K562 (cell line): ENCODE data around the gene CENPX. TPM values are rescaled to one million over a fixed set of nuclear protein-coding genes. Genes with fewer than 3 reads are reported as not detected.
A peak's percentile ranks its signal among the peaks of the same experiment; 100 is the strongest.

Experiments
- BRD9 ChIP-seq: fragments of 450-650 bp; IDR thresholded peaks from 2 replicates; pipeline ENCODE4 v1.6.1; 2018; ENCODE audit warnings: low read depth; ENCODE audit not compliant: partially characterized antibody
- CBFA2T2 ChIP-seq: fragments of 450-650 bp; conservative IDR thresholded peaks from 2 replicates; pipeline ENCODE4 v1.6.1; 2017; ENCODE audit warnings: mild to moderate bottlenecking
- ELF1 ChIP-seq: fragments of 200-800 bp; sonication (Bioruptor generic); IDR thresholded peaks from 2 replicates; pipeline ENCODE4 v1.6.1; 2016; ENCODE audit warnings: missing genetic modification characterization, missing compliant biosample characterization
- EWSR1 ChIP-seq: fragments of 450-650 bp; IDR thresholded peaks from 2 replicates; pipeline ENCODE4 v1.6.1; 2018; ENCODE audit warnings: borderline replicate concordance, mild to moderate bottlenecking, low read depth, moderate library complexity; ENCODE audit not compliant: partially characterized antibody
- FOXK1 ChIP-seq: sonication (generic); formaldehyde crosslinking; IDR thresholded peaks from 2 replicates; pipeline ENCODE4 v1.8.0; 2022; ENCODE audit warnings: missing genetic modification reagents, mild to moderate bottlenecking, borderline replicate concordance
- GTF2A2 ChIP-seq: IDR thresholded peaks from 2 replicates; pipeline ENCODE4 v1.6.1; 2016; ENCODE audit warnings: mild to moderate bottlenecking, missing genetic modification characterization, missing compliant biosample characterization
- HMG20B ChIP-seq: fragments of 250-450 bp; sonication (Bioruptor Pico); IDR thresholded peaks from 2 replicates; pipeline ENCODE4 v1.5.0; 2021; ENCODE audit warnings: mild to moderate bottlenecking
- HSF4 ChIP-seq: fragments of 250-450 bp; sonication (Bioruptor Pico); IDR thresholded peaks from 2 replicates; pipeline ENCODE4 v2.1.2; 2022; ENCODE audit warnings: mild to moderate bottlenecking, moderate library complexity, borderline replicate concordance
- MCM3 ChIP-seq: fragments of 450-650 bp; IDR thresholded peaks from 2 replicates; pipeline ENCODE4 v1.6.1; 2016
- PHTF2 ChIP-seq: fragments of 250-450 bp; sonication (Bioruptor Pico); IDR thresholded peaks from 2 replicates; pipeline ENCODE4 v1.5.0; 2021; ENCODE audit warnings: mild to moderate bottlenecking
- PRMT5 ChIP-seq: sonication (generic); formaldehyde crosslinking; IDR thresholded peaks from 2 replicates; pipeline ENCODE4 v1.5.0; 2020; ENCODE audit warnings: missing genetic modification reagents
- RHOXF2B ChIP-seq: fragments of 250-450 bp; sonication (Bioruptor Pico); conservative IDR thresholded peaks from 2 replicates; pipeline ENCODE4 v1.5.1; 2021
- RNF2 ChIP-seq: sonication (generic); IDR thresholded peaks from 2 replicates; pipeline ENCODE4 v1.6.1; 2016
- SMAD4 ChIP-seq: fragments of 250-450 bp; sonication (Bioruptor Pico); conservative IDR thresholded peaks from 2 replicates; pipeline ENCODE4 v1.8.0; 2021; ENCODE audit warnings: inconsistent platforms, mild to moderate bottlenecking, moderate library complexity
- SMARCC2 ChIP-seq: fragments of 450-650 bp; IDR thresholded peaks from 2 replicates; pipeline ENCODE4 v1.6.1; 2017; ENCODE audit warnings: antibody characterized with exemption, moderate library complexity, mild to moderate bottlenecking, low read depth
- STAG1 ChIP-seq: sonication (generic); formaldehyde crosslinking; IDR thresholded peaks from 2 replicates; pipeline ENCODE4 v1.5.0; 2020; ENCODE audit warnings: missing genetic modification reagents, borderline replicate concordance
- TAF9B ChIP-seq: fragments of 450-650 bp; IDR thresholded peaks from 2 replicates; pipeline ENCODE4 v1.6.1; 2018; ENCODE audit warnings: mild to moderate bottlenecking; ENCODE audit not compliant: partially characterized antibody
- XRCC5 ChIP-seq: fragments of 200-400 bp; formaldehyde crosslinking; IDR thresholded peaks from 2 replicates; pipeline ENCODE4 v1.6.1; 2017; ENCODE audit warnings: low read depth, mild to moderate bottlenecking, low read length
- YBX1 ChIP-seq: fragments of 450-650 bp; IDR thresholded peaks from 2 replicates; pipeline ENCODE4 v1.7.1; 2016; ENCODE audit warnings: mild to moderate bottlenecking
- ZC3H11A ChIP-seq: IDR thresholded peaks from 2 replicates; pipeline ENCODE4 v1.6.1; 2012; ENCODE audit warnings: low read depth, low read length, improper control_type of control experiment
- ZNF197 ChIP-seq: fragments of 200-800 bp; sonication (Bioruptor generic); IDR thresholded peaks from 2 replicates; pipeline ENCODE4 v1.6.1; 2016; ENCODE audit warnings: low read depth, missing genetic modification characterization, missing compliant biosample characterization
- ZNF277 ChIP-seq: fragments of 250-450 bp; sonication (Bioruptor Pico); IDR thresholded peaks from 2 replicates; pipeline ENCODE4 v1.8.0; 2022; ENCODE audit warnings: inconsistent platforms, mild to moderate bottlenecking, moderate library complexity, borderline replicate concordance
- ZNF511 ChIP-seq: sonication (generic); formaldehyde crosslinking; IDR thresholded peaks from 2 replicates; pipeline ENCODE4 v1.8.0; 2022; ENCODE audit warnings: mild to moderate bottlenecking, missing genetic modification reagents
- polyA plus RNA-seq, 8 experiments: library from polyadenylated mRNA; depleted of rRNA in 4 of 8; stranded (reverse) in 5 of 8; unstranded in 3 of 8; fragments of >200 nt; fragmentation: Nextera tagmentation in 2 of 8; fragmentation: Illumina TruSeq in 1 of 8; extraction: Ambion mirVana in 2 of 8; extraction: Trizol in 1 of 8; gene quantifications; 2 replicates each; pipeline versions ENCODE4 v1.2.1 to v1.2.3, GENCODE V29; 2011 to 2014; ENCODE audit warnings: inconsistent platforms in 1 of 8, missing spikeins in 1 of 8
- total RNA-seq, 7 experiments: library from RNA; depleted of rRNA in 6 of 7; stranded (reverse); fragments of >200 nt in 6 of 7; fragmentation: Illumina TruSeq in 2 of 7; extraction: Trizol in 2 of 7; gene quantifications; 2 replicates each; pipeline versions ENCODE4 v1.2.1 to v1.2.3, GENCODE V29; 2011 to 2021; ENCODE audit warnings: low replicate concordance in 1 of 7
- TF ChIP-seq, protein P1 (sequence below): fragments of 250-450 bp; sonication (Bioruptor Pico); IDR thresholded peaks from 2 replicates; pipeline ENCODE4 v1.5.0; 2021
- TF ChIP-seq, protein P2 (sequence below): sonication (generic); formaldehyde crosslinking; IDR thresholded peaks from 2 replicates; pipeline ENCODE4 v1.8.0; 2022; ENCODE audit warnings: mild to moderate bottlenecking, missing genetic modification reagents

CENPX gene
- total and polyA plus RNA-seq, 9 of the 15 experiments (the other 6 are each of a cell fraction or from before 2014, with no cell fraction given) = 32.7 to 352 (median 127) TPM

- TF ChIP-seq ZC3H11A = no peak
- no peak for TF ChIP-seq ZNF197 (CRISPR knock-in tag)
- TF ChIP-seq, protein P1, sequence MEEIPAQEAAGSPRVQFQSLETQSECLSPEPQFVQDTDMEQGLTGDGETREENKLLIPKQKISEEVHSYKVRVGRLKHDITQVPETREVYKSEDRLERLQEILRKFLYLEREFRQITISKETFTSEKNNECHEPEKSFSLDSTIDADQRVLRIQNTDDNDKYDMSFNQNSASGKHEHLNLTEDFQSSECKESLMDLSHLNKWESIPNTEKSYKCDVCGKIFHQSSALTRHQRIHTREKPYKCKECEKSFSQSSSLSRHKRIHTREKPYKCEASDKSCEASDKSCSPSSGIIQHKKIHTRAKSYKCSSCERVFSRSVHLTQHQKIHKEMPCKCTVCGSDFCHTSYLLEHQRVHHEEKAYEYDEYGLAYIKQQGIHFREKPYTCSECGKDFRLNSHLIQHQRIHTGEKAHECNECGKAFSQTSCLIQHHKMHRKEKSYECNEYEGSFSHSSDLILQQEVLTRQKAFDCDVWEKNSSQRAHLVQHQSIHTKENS (CRISPR knock-in tag) = no peak
- TF ChIP-seq SMARCC2 = no peak
- TF ChIP-seq PRMT5 = no peak; the same call in 1 of the 2 replicates
- no peak for TF ChIP-seq STAG1 (CRISPR knock-in tag)
- TF ChIP-seq EWSR1 = no peak
- peak; percentile 50 for TF ChIP-seq CBFA2T2
- no peak for TF ChIP-seq RHOXF2B (CRISPR knock-in tag)
- no peak for TF ChIP-seq HSF4 (CRISPR knock-in tag)
- no peak for TF ChIP-seq PHTF2 (CRISPR knock-in tag)
- peak; percentile 97 for TF ChIP-seq SMAD4 (CRISPR knock-in tag)
- TF ChIP-seq FOXK1 (CRISPR knock-in tag) = no peak
- peak; percentile 49 for TF ChIP-seq TAF9B
- no peak for TF ChIP-seq XRCC5
- TF ChIP-seq RNF2 = no peak
- no peak for TF ChIP-seq ZNF511 (CRISPR knock-in tag)
- TF ChIP-seq MCM3 = no peak
- no peak for TF ChIP-seq ZNF277 (CRISPR knock-in tag)
- no peak for TF ChIP-seq GTF2A2 (tag)
- TF ChIP-seq, protein P2, sequence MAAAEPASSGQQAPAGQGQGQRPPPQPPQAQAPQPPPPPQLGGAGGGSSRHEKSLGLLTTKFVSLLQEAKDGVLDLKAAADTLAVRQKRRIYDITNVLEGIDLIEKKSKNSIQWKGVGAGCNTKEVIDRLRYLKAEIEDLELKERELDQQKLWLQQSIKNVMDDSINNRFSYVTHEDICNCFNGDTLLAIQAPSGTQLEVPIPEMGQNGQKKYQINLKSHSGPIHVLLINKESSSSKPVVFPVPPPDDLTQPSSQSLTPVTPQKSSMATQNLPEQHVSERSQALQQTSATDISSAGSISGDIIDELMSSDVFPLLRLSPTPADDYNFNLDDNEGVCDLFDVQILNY (CRISPR knock-in tag) = peak; percentile 61; the same call in 1 of the 2 replicates
- TF ChIP-seq YBX1 = no peak
- TF ChIP-seq BRD9 = no peak
- no peak for TF ChIP-seq HMG20B (CRISPR knock-in tag)
- TF ChIP-seq ELF1 (tag) = peak; percentile 100
Observed at GRCh38 chr17:81977211-81977808, 45.4 kb downstream of the CENPX start, which contains the start of gene ASPSCR1 (continued).
